Measurements from ENCODE around the gene VTN. TPM values are rescaled to one million over a fixed set of nuclear protein-coding genes. Genes with fewer than 3 reads are reported as not detected.
A peak's percentile ranks its signal among the peaks of the same experiment; 100 is the strongest.

Gene VTN
- total RNA-seq, 4 donors from 2014 or later = 0.33 to 0.39 TPM; not detected in 2

DNA sequence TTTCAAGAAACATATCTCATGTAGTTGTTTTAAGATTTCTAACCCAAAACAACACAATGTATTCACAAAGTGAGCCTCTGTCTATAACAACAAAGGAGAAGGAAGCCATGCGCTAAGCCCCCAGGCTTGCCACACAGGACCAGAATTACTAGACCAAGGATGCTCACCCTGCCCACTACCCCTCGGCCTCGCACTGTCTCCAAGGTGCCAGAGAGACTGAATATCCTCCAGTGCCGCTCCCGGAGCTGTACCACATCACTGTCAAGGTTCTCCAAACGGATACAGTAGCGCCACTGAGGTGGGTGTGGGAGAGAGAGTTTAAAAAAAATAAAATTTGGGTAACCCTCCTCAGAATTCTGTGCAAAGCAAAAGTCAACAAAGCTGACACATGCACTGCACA lies 19.8 kb downstream of the VTN start:
- Histone ChIP-seq H3K27ac (no peak overlapping the region), H3K4me1 (peaks cover 0 to 14% of the 10 kb centered on the region in 2 donors), H3K36me3 (peaks cover 73 to 77% of the 10 kb centered on the region in 2 donors), H3K9me3 (no peaks in the 10 kb centered on the region), H3K27me3 (no peaks in the 10 kb centered on the region), H3K4me3 (replicated peaks in 1 of 3) (no peak overlapping the region)
- 94 to 97% methylated on average over 7 of the region's 7 CpGs for WGBS, 2 donors
- intact Hi-C loops (cut with DNase I) = no loop called here
- no peak for DNase-seq
- TF ChIP-seq POLR2A (IDR thresholded peaks at IDR 0.05) = no peak
- TF ChIP-seq, protein P1, sequence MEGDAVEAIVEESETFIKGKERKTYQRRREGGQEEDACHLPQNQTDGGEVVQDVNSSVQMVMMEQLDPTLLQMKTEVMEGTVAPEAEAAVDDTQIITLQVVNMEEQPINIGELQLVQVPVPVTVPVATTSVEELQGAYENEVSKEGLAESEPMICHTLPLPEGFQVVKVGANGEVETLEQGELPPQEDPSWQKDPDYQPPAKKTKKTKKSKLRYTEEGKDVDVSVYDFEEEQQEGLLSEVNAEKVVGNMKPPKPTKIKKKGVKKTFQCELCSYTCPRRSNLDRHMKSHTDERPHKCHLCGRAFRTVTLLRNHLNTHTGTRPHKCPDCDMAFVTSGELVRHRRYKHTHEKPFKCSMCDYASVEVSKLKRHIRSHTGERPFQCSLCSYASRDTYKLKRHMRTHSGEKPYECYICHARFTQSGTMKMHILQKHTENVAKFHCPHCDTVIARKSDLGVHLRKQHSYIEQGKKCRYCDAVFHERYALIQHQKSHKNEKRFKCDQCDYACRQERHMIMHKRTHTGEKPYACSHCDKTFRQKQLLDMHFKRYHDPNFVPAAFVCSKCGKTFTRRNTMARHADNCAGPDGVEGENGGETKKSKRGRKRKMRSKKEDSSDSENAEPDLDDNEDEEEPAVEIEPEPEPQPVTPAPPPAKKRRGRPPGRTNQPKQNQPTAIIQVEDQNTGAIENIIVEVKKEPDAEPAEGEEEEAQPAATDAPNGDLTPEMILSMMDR (IDR thresholded peaks at IDR 0.05) = no peak

DNA sequence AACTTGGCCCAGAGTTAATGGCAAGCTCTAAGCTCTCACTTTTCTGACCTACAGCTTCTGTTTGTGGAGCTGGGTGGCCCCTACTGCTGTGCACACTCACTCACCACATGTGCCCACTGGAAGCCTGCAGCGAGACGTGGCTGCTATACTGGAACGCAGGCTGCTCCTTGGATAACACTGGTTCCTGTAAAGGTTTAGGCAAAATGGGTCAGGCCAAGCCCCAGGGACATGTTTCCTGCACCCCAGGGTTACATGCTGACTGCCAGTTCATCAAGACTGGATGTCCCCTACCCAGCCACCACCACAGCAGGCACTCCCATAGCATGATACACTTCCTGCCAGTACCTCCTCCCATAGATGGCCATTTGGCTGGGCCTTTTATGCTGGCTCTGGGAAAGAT lies 21.1 kb downstream of the VTN start:
- TF ChIP-seq, protein P1 (IDR thresholded peaks at IDR 0.05) = no peak
- TF ChIP-seq POLR2A (IDR thresholded peaks at IDR 0.05) = no peak
- H3K4me3 ChIP-seq (replicated peaks in 1 of 3) = no peak overlapping the region
- no peak overlapping the region for H3K27ac ChIP-seq
- intact Hi-C loops (cut with DNase I) = no loop called here
- H3K9me3 ChIP-seq = no peaks in the 10 kb centered on the region
- peaks cover 0 to 16% of the 10 kb centered on the region in 2 donors for H3K4me1 ChIP-seq
- no peak for DNase-seq
- H3K27me3 ChIP-seq = no peaks in the 10 kb centered on the region
- peaks cover 75 to 77% of the 10 kb centered on the region in 2 donors for H3K36me3 ChIP-seq
- WGBS, 2 donors = 50 to 90% methylated on average over 2 to 3 of the region's 3 CpGs

DNA sequence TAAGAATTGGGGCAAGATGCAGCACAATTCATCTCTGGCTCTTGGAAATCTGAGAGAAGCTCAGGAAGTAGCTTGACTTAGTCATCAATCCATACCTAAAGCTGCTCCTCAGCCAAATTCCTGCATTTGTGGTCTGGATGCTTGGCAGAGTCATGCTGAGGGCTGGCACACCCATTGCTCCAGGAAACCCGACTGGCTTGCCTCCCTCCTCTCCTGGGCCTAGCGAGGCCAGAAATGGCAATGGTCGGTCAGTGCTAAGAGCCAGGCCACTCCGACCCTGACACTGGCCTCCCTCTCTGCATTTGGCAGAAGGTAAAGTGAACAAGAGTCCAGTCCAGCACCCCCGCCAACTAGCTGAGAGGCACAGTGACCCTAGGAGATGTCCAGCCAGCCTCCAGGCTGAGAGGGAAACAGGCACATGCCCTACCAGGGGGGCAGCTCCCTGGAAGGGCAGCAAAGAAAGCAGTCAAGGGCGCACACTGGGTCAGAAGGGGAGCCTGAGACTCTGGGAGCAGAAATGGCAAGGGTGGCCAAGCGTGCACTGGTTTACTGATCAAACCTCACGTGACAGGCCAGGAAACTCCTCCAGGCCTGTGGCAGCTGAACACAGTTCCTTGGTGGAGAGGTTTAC lies 22.7 kb downstream of the VTN start:
- H3K4me1 ChIP-seq = peaks cover 0 to 22% of the 10 kb centered on the region in 2 donors
- DNase-seq = no peak
- WGBS, 2 donors = 85 to 86% methylated on average over 5 to 8 of the region's 8 CpGs

GRCh38 chr17:28346746-28347246 lies 23.3 kb downstream of the VTN start:
- Histone ChIP-seq H3K27ac (peak overlapping the region in 1 of 3 donors; percentile 18), H3K4me1 (peaks cover 0 to 22% of the 10 kb centered on the region in 2 donors), H3K9me3 (no peaks in the 10 kb centered on the region), H3K4me3 (replicated peaks in 1 of 3) (no peak overlapping the region), H3K36me3 (peaks cover 70 to 76% of the 10 kb centered on the region in 2 donors), H3K27me3 (no peaks in the 10 kb centered on the region)
- intact Hi-C loops (cut with DNase I) = no loop called here
- DNase-seq = no peak
- WGBS, 2 donors = 75 to 76% methylated on average over 7 of the region's 7 CpGs
- no peak for TF ChIP-seq POLR2A (IDR thresholded peaks at IDR 0.05)
- TF ChIP-seq, protein P1 (IDR thresholded peaks at IDR 0.05) = peak in 1 of 6 experiments; percentile 13

More for the DNA sequence above, 22.7 kb downstream of the VTN start:
- intact Hi-C loops (cut with DNase I) = no loop called here
- H3K27me3 ChIP-seq = no peaks in the 10 kb centered on the region
- H3K4me3 ChIP-seq (replicated peaks in 1 of 3) = no peak overlapping the region
- TF ChIP-seq POLR2A (IDR thresholded peaks at IDR 0.05) = no peak
- TF ChIP-seq, protein P1 (IDR thresholded peaks at IDR 0.05) = no peak
- peaks cover 70 to 74% of the 10 kb centered on the region in 2 donors for H3K36me3 ChIP-seq
- H3K27ac ChIP-seq = no peak overlapping the region
- no peaks in the 10 kb centered on the region for H3K9me3 ChIP-seq

DNA sequence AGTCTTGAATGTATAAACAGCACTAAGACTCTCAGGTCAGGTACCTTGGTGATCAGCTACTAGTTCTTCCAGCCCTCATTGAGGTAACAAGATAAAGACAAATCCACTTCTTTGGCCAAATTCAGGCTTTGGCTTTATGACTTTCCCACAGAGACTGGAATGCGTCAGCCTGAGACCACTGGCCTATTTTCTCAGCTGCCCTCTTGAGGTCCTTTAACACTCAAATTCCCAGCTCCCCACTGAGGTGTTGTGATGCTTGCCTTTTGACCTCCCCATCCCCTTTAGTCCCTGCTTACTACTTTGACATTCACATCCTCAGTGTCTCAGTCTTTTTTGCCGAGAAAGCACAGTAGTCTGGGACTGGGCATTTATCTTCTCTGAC lies 23.9 kb downstream of the VTN start:
- no peak for TF ChIP-seq POLR2A (IDR thresholded peaks at IDR 0.05)
- TF ChIP-seq, protein P1 (IDR thresholded peaks at IDR 0.05) = no peak
- Histone ChIP-seq H3K27me3 (no peaks in the 10 kb centered on the region), H3K36me3 (peaks cover 70 to 76% of the 10 kb centered on the region in 2 donors), H3K27ac (peak overlapping the region in 1 of 3 donors; percentile 18), H3K4me3 (replicated peaks in 1 of 3) (no peak overlapping the region), H3K4me1 (peaks cover 0 to 22% of the 10 kb centered on the region in 2 donors), H3K9me3 (no peaks in the 10 kb centered on the region)
- WGBS, 2 donors = 92 to 98% methylated on average over 2 of the region's 2 CpGs
- intact Hi-C loops (cut with DNase I) = no loop called here
- no peak for DNase-seq

Measured in thyroid gland (tissue), 4 donors.